22Rv1 (cell line): ENCODE results near the gene SCNN1A.

ENCODE experiments used
- ZFX ChIP-seq: fragments of 450-650 bp; IDR thresholded peaks from 2 replicates; pipeline ENCODE4 v1.6.1; 2017; ENCODE audit warnings: antibody characterized with exemption, borderline replicate concordance
- TF ChIP-seq, protein P1 (sequence below): fragments of 450-650 bp; IDR thresholded peaks from 2 replicates; pipeline ENCODE4 v1.5.1; 2017; ENCODE audit warnings: mild to moderate bottlenecking

DNA sequence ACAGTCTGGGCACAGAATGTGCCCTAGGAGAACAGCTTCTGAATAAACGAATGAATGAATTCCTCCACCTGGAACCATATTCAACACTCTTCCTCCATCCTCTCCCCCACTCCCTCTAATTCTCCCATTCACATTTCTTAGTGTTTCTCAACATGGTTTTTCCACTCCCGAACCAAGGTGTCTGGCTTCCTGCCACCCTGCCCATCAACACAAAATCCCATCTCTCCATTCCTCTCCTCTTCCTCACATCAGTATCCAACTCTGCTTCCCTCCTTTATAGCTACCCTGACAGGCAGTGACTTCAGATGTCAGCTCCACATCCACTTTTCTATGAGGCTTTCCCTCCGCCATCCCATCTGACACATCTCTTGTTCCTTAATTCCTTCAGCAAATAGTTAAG is 36.4 kb downstream of the SCNN1A start:
- TF ChIP-seq ZFX, result no peak
- TF ChIP-seq, protein P1, sequence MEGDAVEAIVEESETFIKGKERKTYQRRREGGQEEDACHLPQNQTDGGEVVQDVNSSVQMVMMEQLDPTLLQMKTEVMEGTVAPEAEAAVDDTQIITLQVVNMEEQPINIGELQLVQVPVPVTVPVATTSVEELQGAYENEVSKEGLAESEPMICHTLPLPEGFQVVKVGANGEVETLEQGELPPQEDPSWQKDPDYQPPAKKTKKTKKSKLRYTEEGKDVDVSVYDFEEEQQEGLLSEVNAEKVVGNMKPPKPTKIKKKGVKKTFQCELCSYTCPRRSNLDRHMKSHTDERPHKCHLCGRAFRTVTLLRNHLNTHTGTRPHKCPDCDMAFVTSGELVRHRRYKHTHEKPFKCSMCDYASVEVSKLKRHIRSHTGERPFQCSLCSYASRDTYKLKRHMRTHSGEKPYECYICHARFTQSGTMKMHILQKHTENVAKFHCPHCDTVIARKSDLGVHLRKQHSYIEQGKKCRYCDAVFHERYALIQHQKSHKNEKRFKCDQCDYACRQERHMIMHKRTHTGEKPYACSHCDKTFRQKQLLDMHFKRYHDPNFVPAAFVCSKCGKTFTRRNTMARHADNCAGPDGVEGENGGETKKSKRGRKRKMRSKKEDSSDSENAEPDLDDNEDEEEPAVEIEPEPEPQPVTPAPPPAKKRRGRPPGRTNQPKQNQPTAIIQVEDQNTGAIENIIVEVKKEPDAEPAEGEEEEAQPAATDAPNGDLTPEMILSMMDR, result no peak
